Fibroblast of skin of left biceps (primary cell): Measurements from ENCODE around the gene TIAL1.
"Not testable (repeated sequence)": the region's sequence is repeated elsewhere in the genome, so short reads cannot be mapped to it uniquely, and the experiment has no call there.

Experiments
- DNase-seq, 2 experiments: peaks; one replicate each; pipeline ENCODE4 v3.0.0-alpha.2; 2013; ENCODE audit warnings: low read depth in 2 of 2

The TIAL1 gene

DNA sequence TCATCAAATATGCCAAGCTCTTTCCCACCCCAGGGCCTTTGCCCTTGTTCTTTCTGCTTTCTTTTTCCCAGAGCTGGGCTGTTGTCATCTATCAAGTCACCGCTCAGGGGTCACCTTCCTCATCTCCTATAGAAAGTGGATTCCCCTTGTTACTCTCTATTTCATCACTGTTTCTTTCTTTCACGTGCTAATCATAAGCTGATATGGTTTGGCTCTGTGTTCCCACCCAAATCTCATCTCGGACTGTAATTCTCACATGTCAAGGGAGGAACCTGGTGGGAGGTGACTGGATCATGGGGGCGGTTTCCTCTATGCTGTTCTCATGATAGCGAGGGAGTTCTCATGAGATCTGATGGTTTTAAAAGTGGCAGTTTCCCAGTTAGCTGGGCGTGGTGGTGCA, 17.0 kb upstream of the TIAL1 start:
- DNase-seq: no peak

DNA sequence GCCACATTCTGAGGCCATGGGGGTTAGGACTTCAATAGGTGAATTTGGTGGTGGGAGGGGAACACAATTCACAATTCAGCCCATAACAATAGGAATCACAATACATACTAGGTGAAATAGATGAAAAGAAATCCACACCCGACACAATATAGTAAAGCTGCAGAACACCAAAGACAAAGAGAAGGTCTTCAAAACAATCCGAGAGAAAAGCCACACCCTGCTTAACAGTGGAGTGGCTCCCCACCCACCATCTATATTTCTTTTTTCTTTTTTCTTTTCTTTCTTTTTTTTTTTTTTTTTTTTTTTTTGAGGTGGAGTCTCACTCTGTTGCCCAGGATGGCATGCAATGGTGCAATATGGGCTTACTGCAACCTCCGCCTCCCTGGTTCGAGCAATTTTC, 14.7 kb upstream of the TIAL1 start:
- no peak for DNase-seq

GRCh38 chr10:119609516-119609915, 12.8 kb upstream of the TIAL1 start:
- no peak for DNase-seq

- DNase-seq: no peak
Measured at GRCh38 chr10:119608316-119609155, 11.8 kb upstream of the TIAL1 start.

DNA sequence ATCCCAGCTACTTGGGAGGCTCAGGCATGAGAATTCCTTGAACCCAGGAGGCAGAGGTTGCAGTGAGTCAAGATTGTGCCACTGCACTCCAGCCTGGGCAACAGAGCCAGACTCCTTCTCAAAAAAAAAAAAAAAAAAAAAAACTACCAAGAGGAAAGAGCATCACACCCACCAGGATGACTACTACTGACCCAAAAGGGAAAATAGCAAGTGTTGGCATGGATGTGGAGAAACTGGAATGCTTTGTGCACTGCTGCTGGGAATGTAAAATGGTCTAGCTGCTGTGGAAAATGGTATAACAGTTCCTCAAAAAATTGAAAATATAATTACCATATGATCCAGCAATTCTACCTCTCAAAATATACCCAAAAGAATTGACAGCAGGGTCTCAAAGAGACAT, 7.7 kb upstream of the TIAL1 start:
- DNase-seq: no peak

DNA sequence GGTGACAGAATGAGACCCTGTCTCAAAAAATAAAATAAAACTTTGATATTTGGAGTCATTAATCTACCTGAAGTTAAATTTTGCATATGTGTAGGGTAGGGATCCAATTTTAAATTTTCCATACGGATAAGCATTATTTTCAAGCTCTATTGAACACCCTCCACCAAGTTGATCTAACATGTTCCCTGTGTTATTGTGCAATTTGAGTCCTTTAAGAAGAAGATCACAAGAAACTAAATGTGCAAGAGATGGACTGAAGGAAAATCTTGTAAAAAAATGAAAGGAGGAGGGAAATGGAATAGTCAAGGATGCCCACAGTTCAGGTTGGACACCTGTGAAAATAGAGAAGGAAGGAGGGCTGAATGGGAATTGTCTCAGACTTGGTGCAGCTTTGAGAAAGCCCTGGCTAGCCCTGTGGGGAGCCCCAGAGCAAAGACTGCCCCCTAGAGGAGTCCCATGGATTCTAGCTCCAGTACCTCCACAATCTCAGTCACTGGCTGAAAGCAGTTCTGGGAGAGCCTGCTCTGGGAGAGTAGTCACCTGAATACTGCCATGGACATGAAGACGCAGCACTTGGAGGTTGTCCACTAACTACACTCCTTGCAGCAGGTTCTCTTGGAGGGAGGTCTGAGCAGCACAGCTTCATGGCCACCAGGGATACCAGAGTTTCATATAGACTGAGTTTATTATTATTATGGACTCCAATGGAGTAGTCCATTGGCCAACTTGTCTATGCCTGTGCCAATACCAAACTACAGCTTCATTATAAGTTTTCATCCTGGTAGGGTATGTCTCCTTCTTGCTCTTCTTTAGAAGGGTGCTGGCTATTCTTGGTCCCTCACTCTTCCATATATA, 5.7 kb upstream of the TIAL1 start:
- no peak for DNase-seq

- no peak for DNase-seq
Measured at GRCh38 chr10:119598397-119598796, 1.6 kb upstream of the TIAL1 start.

DNA sequence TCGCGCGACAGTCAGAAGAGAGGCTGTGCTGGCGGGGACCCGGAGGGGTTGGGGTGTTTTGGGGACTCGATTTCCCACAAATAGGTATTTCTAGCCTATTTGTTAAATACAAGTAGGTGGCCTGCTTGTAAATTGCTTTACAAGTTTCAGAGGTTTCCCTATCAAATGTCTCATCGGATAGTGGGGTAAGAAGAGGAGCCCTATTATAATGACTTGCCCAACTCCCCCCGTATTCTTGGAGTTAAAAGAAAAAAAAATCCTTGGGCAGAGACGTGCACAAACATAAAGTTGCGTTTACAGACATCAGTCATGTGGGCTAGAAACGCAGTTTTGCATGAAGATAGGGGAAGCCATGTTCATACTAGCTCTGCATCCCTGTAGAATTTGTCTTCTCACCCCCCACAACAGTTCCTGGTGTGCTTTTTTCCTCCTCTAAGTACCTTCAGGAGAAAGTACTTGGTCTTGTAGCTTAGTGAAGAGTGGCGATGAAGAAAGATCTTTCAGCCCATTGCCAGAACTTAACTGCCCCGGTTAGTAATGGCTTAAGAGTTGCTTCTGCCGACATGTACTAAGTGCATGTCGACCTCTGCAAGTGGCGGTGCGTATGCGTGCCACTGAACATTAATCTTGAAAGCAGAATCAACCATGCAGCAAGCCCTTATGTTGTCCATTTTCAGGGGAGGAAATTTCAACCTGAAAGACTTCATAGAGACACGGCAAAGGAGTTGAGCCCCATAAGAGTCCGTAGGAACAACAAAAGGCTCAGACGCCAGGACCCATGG, 832 bp upstream of the TIAL1 start:
- DNase-seq: no peak

DNA sequence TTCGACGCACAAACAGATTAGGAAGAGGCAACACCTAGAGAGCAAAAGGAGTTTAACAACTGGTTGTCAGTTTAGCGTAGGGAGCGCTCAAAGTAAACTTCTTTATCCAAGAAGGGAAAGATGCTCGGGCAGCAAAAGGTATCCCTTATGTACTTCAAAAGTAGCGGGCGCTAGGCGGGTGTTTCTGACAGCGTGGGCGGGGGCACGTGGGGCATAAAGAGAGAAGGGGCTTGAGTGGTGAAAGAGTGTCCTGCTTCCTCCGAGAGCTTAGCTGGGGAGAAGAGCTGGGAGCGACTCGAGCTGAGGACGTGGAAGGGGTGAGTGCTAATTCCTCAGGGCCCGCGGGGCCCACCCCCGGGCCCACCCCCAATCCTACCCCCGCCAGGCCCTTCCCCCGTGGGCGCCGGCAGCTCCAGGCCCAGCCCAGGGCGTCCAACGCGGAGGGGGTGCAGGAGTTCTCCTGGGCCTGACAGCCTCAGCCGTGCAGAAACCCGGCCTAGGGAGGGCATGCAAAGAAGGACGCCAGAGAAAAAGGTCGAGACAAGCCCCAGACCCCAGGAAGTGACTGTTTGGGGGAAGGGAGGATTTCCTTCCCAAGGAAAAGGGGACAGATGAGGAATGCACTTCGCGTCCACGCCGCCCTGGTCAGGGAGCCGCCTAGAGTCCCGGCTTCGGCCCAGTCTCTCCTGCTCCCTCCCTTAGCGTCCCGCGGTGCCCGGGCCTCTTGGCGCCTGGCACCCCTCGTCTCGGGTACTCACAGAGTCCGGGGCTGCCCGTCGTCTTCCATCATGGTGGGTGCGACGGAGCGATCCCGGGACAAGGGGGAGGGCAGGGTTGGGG, 868 bp downstream of the TIAL1 start:
- no peak for DNase-seq

DNA sequence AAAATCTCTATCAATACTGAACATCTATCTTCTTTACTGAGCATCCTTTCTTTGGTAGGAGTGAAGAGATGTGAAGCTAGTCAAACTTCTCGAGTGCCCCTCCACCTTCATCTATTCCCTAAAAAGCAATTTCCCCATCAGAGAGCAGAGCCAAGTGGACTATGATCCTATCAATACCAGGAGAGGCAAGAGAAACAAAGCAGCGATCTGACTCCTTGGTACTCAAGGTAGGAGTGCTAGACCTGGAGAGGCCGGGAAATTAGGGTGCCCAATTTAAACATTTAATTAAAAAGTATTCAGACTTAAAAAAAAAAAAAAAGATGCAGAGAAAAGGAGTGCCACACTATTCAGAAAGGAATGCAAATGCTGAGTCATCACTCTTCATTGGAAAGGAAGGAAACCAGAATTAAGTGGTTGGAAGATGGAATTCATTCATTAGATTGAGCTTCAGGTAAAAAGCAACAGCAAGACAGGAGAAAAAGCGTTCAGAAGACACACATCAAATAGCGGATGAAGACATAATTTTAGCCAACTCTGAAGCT, 1.6 kb downstream of the TIAL1 start:
- DNase-seq: peak in 1 of 2 experiments; percentile 20

GRCh38 chr10:119588071-119588470, 8.7 kb downstream of the TIAL1 start:
- no peak for DNase-seq

GRCh38 chr10:119578355-119578754, 18.4 kb downstream of the TIAL1 start:
- no peak for DNase-seq

GRCh38 chr10:119575991-119576390, 20.8 kb downstream of the TIAL1 start:
- no peak for DNase-seq

GRCh38 chr10:119575506-119575905, 21.3 kb downstream of the TIAL1 start:
- DNase-seq: no peak

GRCh38 chr10:119567978-119568377, 28.8 kb downstream of the TIAL1 start:
- no peak for DNase-seq

DNA sequence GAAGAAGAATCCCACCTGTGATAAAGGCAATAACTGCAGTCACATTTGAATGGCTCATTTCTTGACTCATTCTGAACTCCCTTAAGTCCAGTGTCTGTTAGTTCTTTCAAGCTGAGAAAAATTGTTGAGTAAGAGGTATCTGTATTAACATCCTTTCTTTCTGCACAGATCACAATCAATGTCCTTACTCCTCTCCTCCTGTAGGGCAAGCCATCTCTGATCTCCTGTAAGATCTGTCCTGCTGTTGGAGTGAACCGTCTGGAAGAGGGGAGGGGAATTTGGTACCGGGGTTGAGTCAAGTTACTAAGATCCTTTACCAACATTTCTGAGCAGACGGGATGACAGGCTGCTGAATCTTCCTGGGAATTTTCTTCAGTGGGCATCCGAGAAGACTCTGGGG, 34.7 kb downstream of the TIAL1 start:
- no peak for DNase-seq

GRCh38 chr10:119559511-119559910, 37.3 kb downstream of the TIAL1 start:
- DNase-seq: not testable (repeated sequence)

GRCh38 chr10:119556081-119556480, 40.7 kb downstream of the TIAL1 start:
- not testable (repeated sequence) for DNase-seq

DNA sequence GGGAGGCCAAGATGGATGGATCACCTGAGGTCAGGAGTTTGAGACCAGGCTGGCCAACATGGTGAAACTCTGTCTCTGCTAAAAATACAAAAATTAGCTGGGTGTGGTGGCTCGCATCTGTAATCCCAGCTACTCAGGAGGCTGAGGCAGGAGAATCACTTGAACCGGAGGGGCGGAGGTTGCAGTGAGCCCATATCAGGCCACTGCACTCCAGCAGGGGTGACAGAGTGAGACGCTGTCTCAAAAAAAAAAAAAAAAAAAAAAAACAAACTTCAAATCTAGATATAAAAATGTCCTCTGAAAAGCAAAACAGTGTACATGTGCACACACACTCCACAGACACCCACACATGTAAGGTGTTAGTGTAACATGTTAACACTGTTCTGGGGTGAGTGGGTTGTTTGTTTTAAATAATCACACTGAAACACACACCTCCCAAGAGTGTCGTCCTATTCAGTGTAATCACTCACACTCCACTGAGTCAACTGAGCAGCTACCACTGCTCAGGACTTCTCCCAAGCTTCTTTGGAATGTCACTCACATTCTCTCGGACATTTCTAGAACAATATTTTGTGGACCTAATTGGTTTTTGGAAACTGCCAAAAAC, 41.5 kb downstream of the TIAL1 start:
- DNase-seq: no peak

- no peak for DNase-seq
Measured at GRCh38 chr10:119550827-119551226, 45.9 kb downstream of the TIAL1 start.
